Mucosa of descending colon (tissue), 3 donors: ENCODE measurements around the gene LMF1. TPM values are rescaled to one million over a fixed set of nuclear protein-coding genes. Genes with fewer than 3 reads are reported as not detected.
A peak's percentile ranks its signal among the peaks of the same experiment; 100 is the strongest.

Experiments used
- ATAC-seq: fragments of 200-7000 bp; cut with Tn5 transposase; one replicate; pipeline ENCODE4 v1.9.1; 2020; ENCODE audit warnings: mild to moderate bottlenecking, moderate library complexity
- DNase-seq, 3 donors: peaks; one replicate each; pipeline ENCODE4 v3.0.0-alpha.2; 2020
- H3K36me3 ChIP-seq: fragments of 200-600 bp; one replicate; pipeline ENCODE4 v1.8.0; 2021; ENCODE audit warnings: low read depth, mild to moderate bottlenecking
- H3K4me1 ChIP-seq: fragments of 200-600 bp; one replicate; pipeline ENCODE4 v1.8.0; 2021; ENCODE audit warnings: low read depth, mild to moderate bottlenecking
- H3K4me3 ChIP-seq: fragments of 200-600 bp; one replicate; pipeline ENCODE4 v1.8.0; 2021; ENCODE audit warnings: mild to moderate bottlenecking
- H3K9me3 ChIP-seq: fragments of 200-600 bp; one replicate; pipeline ENCODE4 v1.8.0; 2021; ENCODE audit warnings: mild to moderate bottlenecking
- CTCF ChIP-seq: fragments of 200-600 bp; IDR thresholded peaks from one replicate; pipeline ENCODE4 v1.8.0; 2022; ENCODE audit warnings: antibody characterized with exemption, mild to moderate bottlenecking
- intact Hi-C, 2 donors: fragments of 100-400 bp; cut with DNase I in 1 of 2; cut with micrococcal nuclease in 1 of 2; formaldehyde crosslinking; loops; one replicate each; pipeline versions ENCODE4 v1.11.0 to v1.11.1; 2022; cut with DNase I, micrococcal nuclease
- total RNA-seq, 3 donors: library from RNA; stranded (reverse); fragmentation: NEBNext Ultra II Directional in 2 of 3; extraction: Animal tissue kit (Norgen Biotek cat#: 25700) in 2 of 3; gene quantifications; one replicate each; pipeline versions ENCODE4 v1.2.1 to v1.2.4, GENCODE V29; 2021 to 2023
- donor health status: DM: no; HTN: no; CAD: no; lungs with moderate emphysema.
- donor health status: DM: no; HTN: no; CAD: no.
- donor health status: DM: no; HTN: yes; CAD: no.

The LMF1 gene
- total RNA-seq, 3 donors from 2014 or later: 16.4 to 26.5 (median 25.1) TPM

- TF ChIP-seq CTCF: no peak
- DNase-seq (no peak), ATAC-seq (no peak)
- no peak overlapping the region for H3K4me3 ChIP-seq
- H3K9me3 ChIP-seq: no peaks in the 10 kb centered on the region
- intact Hi-C loops: loop anchor here in 1 of 2 donors (10.0 kb wide), 1 partner anchor 240 kb away; no protein-coding TSS in a partner anchor
- H3K4me1 ChIP-seq: no peaks in the 10 kb centered on the region
- no peaks in the 10 kb centered on the region for H3K36me3 ChIP-seq
Observed at GRCh38 chr16:814974-815373, 155.8 kb downstream of the LMF1 start.

GRCh38 chr16:813916-814412 is 156.8 kb downstream of the LMF1 start:
- no peak overlapping the region for H3K4me3 ChIP-seq
- no peaks in the 10 kb centered on the region for H3K4me1 ChIP-seq
- no peaks in the 10 kb centered on the region for H3K36me3 ChIP-seq
- ATAC-seq (no peak), DNase-seq (no peak)
- no peak for TF ChIP-seq CTCF
- H3K9me3 ChIP-seq: no peaks in the 10 kb centered on the region
- intact Hi-C loops: loop anchor here in 1 of 2 donors (10.0 kb wide), 1 partner anchor 241 kb away; no protein-coding TSS in a partner anchor

- peak; percentile 73 for ATAC-seq
Observed at GRCh38 chr16:813204-813915, 157.4 kb downstream of the LMF1 start.

GRCh38 chr16:808085-808386 is 162.7 kb downstream of the LMF1 start:
- ATAC-seq (no peak), DNase-seq (no peak)
- no peak for TF ChIP-seq CTCF

More at GRCh38 chr16:813204-813915, 157.4 kb downstream of the LMF1 start:
- no peak overlapping the region for H3K4me3 ChIP-seq
- intact Hi-C loops: loop anchor here in 1 of 2 donors (10.0 kb wide), 1 partner anchor 241 kb away; no protein-coding TSS in a partner anchor
- peaks cover 2% of the 10 kb centered on the region for H3K4me1 ChIP-seq
- no peaks in the 10 kb centered on the region for H3K9me3 ChIP-seq
- TF ChIP-seq CTCF: no peak
- H3K36me3 ChIP-seq: no peaks in the 10 kb centered on the region
- DNase-seq: peak in 1 of 3 donors; percentile 45

GRCh38 chr16:807347-808084 is 163.3 kb downstream of the LMF1 start:
- TF ChIP-seq CTCF: no peak
- intact Hi-C loops: no loop called here
- Histone ChIP-seq H3K4me1 (peaks cover 3% of the 10 kb centered on the region), H3K4me3 (peak overlapping the region; percentile 33), H3K36me3 (no peaks in the 10 kb centered on the region), H3K9me3 (no peaks in the 10 kb centered on the region)
- ATAC-seq: peak; percentile 98
- peak; percentile 94 to 97 (median 95) for DNase-seq

More at GRCh38 chr16:808085-808386, 162.7 kb downstream of the LMF1 start:
- Histone ChIP-seq H3K4me1 (peaks cover 3% of the 10 kb centered on the region), H3K9me3 (no peaks in the 10 kb centered on the region), H3K36me3 (no peaks in the 10 kb centered on the region), H3K4me3 (peak overlapping the region; percentile 33)
- intact Hi-C loops: no loop called here
